Stimulated activated CD8-positive, alpha-beta memory T cell treated with anti-CD3 and anti-CD28 coated beads, Interleukin-7, amount 100 ng/mL, for 24 hours (primary cell): Measurements from ENCODE around the gene TRPV5.
"Not testable (repeated sequence)": the region's sequence is repeated elsewhere in the genome, so short reads cannot be mapped to it uniquely, and the experiment has no call there.

Experiments
- DNase-seq: peaks from one replicate; pipeline ENCODE4 v3.0.0-alpha.2; 2020; ENCODE audit warnings: low read depth

TRPV5 gene

DNA sequence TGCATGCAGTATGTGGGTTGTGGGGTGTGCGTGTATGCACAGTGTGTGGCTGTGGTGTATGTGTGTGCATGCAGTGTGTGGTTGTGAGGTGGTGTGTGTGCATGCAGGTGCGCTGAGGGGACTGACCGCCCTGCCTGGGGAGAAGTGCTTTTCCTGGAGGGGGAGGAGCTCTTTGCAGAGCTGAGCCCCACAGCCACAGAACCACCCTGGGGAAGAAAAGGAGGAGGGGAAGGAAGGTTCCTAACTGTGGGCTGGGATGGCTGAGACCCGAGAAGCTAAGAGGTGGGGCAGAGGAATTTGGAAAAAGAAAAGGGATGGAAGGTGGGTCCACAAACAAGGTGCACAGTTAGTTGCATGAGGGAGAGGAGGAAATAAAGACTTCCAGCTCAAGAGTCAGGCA, at the start of gene TRPV5:
TSS of gene TRPV5 (minus strand) at position 123 of the 400 bp plus-strand sequence. CDS start 287 bp downstream, outside the sequence.
- no peak for DNase-seq

DNA sequence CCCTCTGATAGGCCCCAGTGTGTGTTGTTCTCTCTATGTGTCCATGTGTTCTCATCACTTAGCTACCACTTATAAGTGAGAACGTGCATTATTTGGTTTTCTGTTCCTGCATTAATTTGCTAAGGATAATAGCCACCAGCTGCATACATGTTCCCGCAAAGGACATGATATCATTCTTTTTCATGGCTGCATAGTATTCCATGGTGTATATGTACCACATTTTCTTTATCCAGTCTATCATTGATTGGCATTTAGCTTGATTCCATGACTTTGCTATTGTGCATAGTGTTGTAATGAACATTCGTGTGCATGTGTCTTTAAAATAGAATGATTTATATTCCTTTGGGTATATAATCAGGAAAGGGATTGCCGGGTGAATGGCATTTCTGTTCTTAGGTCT, 44.9 kb upstream of the TRPV5 start:
- not testable (repeated sequence) for DNase-seq

DNA sequence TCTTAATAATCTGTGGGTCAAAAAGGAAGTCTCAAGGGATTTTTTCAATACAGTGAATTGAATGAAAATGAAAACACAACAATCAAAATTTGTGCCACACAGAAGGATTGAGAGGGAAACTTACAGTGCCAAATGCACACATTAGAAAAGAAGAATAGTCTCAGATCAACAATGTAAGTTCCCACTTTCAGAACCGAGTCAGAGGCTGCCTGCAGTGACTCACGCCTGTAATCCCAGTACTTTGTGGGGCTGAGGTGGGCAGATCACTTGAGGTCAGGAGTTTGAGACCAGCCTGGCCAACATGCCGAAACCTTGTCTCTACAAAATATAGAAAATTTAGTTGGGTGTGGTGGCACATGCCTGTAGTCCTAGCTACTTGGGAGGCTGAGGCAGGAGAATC, 41.1 kb upstream of the TRPV5 start:
- DNase-seq: no peak

DNA sequence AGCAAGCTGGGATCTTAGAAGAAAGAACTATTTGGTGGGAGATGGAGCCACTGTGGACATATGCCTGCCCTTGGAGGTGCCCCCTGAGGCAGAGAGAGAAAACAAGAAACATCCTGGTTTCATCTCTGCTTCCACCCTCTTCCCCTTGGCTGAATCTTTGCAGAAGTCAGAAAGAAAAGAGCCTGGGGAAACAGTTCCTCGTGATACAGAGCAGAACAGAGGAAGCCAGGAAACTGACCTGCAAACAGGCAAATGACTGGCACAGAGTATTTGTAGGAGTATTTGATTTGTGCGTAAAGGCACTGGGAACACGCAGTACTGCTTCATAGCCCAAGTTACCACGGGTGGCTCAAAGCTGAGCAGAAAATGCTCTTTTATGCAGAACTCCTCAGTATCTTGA, 35.6 kb upstream of the TRPV5 start:
- no peak for DNase-seq

DNA sequence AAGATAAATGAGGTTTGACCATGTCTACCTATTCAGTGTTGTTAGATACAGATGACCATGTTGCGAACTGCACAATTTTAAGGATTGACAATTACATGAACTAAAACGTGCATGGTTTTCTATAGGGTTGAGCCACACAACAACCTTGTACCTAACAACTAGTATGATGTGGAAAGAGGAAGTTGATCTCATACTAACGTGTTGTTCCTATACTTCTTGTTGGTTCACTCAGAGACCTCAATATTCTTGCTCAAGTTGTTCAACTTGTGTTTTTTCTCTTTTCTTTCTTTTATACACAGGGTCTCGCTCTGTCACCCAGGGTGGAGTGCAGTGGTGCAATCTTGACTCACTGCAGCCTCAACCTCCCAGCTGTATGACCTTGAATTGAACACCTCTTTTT, 34.7 kb upstream of the TRPV5 start:
- DNase-seq: no peak

DNA sequence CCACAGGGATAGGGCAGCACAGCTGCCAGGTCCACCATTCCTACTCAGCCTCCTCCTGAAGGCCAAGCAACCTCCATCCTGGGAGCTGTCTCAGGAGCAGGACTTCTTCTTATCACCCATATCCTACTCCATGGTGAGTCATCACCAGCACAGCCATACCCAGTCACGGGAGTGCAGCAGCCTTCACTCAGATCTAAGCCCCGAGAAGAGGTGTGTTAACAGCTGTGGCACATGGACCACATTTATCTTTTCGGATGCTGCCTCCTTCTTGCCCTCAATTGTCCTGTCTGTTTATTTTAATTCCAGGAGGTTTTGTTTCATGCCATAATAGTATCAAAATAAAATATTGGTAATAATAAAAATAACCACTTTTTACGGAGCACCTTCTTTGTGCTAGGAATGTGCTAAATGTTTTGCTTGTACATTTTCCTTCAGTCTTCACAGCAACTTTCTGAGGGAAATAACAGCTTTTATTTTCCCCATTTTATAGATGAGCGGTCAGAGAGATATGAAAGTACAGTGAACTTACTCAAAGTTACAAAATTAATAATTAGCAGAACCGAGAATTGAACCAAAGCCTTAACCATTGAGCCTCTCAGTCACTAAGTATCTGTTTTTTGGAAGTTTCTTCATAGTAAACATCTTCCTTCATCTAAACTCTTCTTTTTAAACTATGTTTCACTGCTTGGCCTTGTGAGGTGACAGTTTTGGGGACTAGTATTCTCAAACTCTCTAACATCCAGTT, 31.1 kb upstream of the TRPV5 start:
- DNase-seq: no peak

DNA sequence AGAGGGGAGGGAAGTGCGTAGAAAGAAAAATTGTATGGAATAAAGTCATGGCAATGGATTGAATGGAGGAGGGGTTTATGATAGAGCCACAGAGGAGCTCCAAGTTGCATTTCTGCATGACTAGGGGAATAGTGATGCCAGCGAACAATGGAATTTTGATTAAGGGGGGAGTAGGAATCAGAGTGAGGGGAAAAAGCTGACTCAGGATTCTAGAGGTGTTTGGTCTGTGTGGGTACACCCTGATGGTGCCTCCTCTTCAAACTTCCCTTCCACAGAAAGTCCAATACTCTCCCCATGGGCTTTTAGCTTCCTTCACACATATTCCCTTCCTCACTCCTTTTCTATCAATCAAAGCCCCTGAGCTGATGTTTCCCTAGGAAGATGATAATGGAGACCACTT, 30.4 kb upstream of the TRPV5 start:
- no peak for DNase-seq

DNA sequence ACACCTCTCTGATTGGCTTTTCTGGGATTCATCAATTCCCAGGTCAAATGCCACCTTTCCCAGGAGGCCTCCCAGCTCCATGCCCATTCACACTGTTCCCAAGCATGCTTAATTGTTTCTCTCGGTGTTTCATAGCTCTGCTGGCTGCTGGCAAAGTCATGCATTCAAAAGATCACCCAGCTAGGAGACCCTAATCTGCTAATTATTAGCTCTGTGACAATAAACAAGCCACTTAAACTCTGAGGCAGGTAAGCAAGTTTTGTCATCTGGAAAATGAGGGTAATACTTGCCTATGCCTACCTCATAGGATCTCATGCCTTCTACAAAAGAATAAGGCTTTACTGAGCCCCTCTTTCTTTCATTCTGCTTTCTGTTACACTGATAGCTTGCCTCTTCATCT, 29.4 kb upstream of the TRPV5 start:
- no peak for DNase-seq

DNA sequence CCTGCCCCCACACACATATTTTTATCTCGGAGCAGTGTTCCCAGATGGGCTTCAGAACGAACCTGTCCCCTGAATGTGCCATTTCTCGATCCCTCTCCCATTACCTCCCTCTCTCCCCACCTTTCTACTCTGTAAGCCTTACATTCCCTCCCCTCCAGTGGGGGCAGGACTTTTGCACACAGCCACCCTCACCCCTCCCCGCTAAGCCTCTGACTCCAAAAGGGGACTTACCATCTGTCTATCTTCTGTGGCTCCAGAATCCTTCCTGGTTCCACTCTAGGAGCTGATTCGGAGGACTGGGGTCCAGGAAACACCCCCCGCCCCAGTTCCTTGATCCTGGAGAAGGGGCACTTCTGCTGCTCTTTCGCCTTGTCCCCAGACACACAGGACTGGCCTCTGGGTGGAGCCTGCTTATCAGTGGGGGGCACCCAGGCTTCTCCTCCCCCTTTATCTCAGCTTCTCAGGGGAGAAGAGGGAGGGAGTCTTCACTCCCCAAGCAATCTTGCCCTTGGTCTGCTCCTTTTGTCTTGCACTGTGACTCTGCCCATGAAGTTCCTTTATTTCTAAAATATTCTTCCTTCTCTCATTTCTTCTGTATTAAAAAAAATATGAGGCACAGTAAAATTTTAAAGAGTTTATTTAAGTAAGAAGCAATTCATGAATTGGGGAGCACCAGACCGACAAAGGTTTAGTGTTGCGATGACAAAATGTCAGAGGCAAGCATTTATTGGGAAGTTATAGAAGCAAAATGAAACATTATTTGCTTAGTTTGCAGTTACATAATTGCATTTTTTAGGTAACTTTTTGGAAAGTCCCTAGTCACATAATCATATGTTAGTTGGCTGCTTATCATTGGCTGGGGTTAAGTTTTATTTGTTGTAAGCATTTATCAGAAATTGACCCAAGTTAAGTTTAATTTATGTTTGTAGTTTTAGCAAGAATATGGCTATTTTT, 28.7 kb upstream of the TRPV5 start, which contains the start of gene KEL:
TSS of gene KEL (minus strand) at position 391 of the 954 bp plus-strand sequence. CDS start at position 234, 157 bp downstream.
- DNase-seq: no peak

DNA sequence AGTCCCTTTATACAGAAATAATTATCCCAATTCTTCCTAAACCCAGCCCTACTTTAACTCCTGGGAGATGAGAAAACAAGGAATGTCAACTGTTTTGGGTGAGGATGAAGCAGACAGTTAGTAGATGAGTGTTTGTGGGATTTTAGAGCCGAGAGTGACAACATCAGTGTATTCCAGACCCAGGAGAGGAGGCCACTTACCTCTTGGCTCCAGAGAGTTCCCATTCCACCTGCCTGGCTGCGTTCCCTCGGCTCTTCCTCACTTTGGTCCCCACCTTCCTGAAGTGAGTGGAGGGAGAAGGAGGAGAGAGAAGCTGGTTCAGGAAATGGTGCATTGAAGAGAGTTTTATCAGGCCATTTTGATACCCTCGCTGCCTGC, 28.0 kb upstream of the TRPV5 start:
- no peak for DNase-seq

DNA sequence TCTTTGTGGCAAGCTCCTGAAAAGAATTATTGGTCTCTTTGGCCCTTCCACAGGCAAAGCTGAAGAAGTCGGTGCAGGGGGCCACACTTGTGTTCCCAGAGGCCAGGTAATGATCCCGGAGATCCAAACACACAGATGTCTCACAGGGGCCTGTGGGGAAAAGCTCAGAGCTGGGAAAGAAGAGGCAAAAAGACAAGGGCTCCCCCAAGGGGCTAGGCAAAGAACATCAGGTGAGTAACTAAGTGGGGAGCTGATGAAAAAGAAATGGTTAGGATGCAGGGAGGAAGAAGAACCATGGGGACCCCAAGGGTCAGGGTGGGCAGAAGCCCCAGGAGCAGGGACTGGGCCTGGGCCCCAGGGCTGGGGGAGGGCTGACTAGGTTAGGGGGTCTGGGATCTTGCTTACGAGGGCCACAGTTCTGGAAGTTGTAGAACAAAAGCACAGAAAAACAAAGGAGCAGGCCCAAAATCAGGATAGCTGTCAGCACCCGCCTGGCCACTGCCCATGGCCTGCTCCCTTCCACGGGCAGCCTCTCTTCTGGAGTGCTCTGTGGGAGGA, 27.5 kb upstream of the TRPV5 start:
- no peak for DNase-seq

DNA sequence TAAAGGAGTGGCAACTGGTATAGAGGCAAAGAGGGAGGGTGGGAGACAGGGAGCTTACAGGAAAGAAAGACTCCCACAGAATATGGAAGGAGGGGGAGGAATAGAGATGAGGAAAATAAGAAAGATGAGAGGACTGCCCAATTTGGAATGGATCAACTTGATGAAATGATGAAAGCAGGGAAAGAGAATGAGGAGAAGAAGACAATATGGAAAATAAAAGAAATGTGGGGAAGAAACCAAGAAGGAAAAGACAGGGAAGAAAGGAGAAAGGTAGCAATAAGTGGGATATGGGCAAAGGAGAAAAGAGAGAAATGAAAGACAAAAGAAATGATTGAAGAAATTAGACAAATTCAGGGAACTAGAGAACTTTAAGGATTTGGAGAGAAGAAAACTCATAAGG, 25.7 kb upstream of the TRPV5 start:
- DNase-seq: no peak

DNA sequence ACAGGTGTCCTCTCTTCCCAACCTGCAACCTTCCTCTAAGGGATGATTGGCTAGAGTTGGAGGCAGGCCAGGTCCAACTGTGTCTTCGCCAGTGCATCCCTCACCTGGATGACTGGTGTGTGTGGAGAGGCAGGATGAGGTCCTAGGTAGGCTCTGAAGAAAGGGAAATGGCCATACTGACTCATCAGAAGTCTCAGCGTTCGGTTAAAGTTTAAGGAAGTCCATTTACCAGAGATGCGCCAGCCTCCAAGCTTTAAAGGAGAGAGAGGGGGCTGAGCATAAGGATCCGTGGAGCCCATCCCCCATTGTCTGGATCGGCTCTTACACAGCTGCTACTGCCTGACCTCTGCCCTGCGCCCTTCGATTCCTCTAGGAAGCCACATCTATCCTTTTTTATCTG, 24.2 kb upstream of the TRPV5 start:
- DNase-seq: no peak

DNA sequence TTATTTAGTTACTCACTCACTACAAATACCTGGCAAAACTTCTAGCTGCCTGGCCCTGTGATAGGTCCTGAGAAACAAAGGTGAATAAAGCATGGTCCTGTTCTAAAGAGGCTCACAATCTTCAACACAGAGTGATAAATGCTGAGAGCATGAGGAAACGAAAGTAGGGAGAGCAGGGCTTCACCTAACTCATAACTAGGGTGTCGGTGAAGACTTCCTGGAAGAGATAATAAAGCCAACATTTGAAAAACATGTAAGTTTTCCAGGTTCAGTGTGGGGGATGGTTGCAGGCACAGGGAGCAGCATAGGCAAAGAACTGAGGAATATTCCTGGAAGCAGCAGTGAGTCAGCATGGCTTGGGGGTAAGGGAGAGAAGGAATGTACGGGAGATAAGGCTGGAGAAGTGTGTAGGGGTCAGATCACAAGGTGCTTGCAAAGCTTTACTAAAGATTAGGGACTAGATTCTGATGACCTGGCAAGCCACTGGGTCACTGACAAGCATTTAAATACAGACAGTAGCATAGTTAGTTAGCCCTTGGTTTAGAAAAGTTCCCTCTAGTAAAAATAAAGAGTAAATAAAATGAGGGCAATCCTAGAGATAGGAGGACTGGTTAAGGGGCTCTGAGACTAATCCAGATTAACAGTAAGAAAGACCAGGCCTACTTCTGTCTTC, 23.5 kb upstream of the TRPV5 start:
- no peak for DNase-seq

DNA sequence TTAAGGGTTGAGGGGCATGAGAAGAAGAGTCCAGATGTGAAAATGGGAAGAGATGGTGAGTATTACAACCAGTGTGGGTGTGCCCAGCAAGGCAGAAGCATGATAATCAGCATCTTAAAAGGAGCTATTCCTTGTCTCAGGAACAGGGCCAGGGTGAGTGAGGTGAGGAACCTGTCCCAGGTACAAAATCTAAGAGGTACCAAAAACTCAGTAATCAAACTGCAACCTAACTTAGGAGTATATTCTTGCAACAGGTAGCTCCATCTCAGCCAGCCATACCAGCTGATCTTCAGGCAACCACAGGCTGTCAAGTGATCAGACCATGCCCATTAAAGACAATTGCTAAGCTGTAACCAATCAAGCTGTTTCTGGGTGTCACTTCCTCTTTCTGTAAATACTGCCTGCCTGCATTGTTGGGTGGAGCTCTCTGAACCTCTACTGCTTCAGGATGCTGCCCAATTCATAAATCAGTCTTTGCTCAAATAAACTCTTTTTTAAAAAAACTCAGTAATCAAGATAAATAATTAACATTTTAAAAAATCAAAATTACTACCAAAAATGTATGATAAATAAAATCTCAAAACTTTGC, 21.2 kb upstream of the TRPV5 start:
- DNase-seq: no peak

DNA sequence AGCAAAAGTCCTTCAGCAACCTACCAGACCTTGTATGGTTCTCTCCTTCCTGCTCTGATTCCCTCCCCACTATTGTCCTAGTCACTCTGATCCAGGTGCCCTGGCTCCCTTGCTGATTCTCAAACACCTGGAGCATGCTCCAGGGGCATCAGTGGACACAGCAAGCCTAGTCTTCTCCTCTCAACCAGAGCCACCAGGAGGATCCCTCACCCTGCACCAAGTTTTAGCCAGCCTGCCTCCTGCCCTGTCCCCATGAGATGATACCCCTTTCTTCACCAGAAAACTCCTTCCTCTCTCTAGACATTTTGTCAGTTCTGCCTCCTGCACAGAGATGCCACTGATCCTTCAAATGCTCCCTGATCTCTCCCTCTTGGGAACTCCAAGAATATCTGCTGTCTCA, 16.7 kb upstream of the TRPV5 start:
- DNase-seq: no peak

DNA sequence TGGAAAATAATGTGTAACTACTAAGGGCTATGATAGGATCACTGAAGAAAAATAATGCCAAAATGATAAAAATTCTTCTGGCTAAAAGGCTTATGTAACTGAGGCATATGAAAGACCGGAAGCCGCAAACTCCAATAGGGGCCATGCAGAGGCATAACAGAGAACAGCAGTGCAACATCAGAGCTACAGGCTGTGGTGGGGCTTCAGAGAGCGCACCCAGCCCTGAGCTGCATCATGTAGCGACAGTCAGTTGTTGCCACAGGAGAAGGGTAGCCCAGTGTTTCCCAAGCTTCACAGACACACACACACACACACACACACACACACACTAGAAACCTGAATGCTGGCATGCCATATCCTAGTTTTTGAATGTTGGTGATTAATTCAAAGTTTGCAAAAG, 15.1 kb upstream of the TRPV5 start:
- no peak for DNase-seq

DNA sequence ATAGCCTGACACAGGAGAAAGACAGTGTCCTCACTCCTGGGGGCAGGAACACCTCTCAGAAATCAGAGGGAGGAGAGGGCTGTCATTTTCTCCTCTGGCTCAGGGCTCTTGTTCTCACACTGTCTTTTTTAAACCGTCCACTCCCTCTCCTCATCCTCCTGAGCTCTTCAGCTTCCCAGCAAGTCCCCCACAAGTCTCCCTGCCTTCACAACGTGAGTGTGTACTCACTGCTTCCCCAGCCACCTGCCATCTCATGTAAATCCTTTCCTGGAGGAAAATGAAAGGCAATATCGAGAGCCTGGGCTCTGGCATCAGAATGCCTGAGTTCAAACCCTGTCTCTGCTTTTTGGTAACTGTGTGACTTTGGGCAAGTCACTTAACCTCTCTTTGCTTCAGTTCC, 11.5 kb upstream of the TRPV5 start:
- DNase-seq: no peak

DNA sequence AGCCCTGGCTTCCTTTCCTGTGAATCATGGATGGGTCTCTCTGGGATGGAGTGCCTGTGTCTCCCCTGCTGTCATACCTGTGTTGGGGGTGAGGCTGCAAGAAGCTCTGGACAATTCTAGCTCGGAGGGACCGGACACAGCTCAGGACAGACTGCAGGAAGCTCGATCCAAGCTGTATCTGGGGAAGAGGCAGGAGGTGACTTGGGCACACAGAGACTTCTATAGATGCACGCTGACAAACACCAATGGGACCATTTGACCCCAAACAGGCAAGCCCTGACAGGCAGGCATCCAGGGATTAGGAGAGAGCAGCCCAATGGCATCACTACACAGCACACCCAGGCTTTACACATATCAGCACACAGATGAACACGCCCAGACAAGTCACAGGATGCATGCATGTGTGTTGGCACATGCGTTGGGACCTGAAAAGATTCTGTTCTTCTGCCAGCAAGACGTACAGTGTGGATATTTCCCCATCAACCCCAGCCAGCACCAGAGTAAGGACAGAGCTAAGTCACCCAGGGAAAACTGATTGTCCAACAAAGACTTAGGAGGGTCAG, 10.2 kb upstream of the TRPV5 start:
- DNase-seq: no peak

DNA sequence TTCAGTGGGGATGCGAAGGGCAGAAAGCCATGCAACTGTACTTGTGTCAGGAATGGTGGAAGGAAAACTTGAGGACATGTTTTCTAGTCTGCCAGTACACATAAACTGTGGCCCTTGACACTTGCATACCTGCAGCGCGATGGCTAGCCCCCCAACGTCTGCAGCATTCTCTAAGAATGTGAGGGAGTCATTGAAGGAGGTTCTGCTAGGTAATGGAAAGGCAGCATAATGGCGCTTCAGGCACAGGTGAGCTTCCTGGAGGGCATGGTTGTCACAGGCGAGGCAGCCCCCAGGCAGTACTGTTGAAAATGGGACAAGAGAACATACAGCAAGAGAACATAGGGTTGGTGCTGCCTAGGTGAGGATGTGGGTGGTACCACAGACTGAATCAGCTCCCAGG, 9.2 kb upstream of the TRPV5 start:
- DNase-seq: no peak

DNA sequence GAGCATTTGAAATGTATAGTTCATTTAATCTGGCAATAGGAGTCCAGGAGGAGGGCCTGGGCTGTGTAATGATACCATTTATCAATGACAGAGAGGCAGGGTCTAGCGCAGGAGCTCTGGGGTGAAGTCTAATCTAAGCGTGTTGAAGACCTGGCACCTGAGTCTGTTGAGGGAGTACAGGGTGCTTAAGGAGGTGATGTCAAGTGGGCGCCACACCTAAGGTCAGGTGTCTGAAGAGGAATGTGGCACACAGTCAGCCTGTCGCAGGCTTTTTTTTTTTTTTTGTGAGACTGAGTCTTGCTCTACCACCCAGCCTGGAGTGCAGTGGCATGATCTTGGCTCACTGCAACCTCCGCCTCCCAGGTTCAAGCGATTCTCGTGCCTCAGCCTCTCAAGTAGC, 8.0 kb upstream of the TRPV5 start:
- DNase-seq: no peak
